Caco-2 (cell line): ENCODE measurements around the gene AKAP7. TPM values are rescaled to one million over a fixed set of nuclear protein-coding genes. Genes with fewer than 3 reads are reported as not detected.

Experiments used
- BruUV-seq: library from RNA; stranded (reverse); fragments of 400-500 nt; replicated peaks from 2 replicates; lab custom pipeline; 2021; lab: Mats Ljungman, UMichigan
- CTCF ChIA-PET: fragments of 300-600 bp; sonication (Branson Sonifier 250); formaldehyde crosslinking; loops from one replicate; lab custom pipeline; 2022; ENCODE audit warnings: antibody characterized with exemption; lab: Charles Lee
- POLR2A ChIA-PET: fragments of 300-600 bp; sonication (Branson Sonifier 250); formaldehyde crosslinking; loops from one replicate; lab custom pipeline; 2022; ENCODE audit warnings: antibody characterized with exemption; lab: Charles Lee
- DNase-seq, 2 experiments: peaks; one replicate each; pipeline versions ENCODE4 v3.0.0 to v3.0.0-alpha.2; 2020 to 2022
- H3K27me3 ChIP-seq: replicated peaks from 2 replicates; pipeline ENCODE4 v1.6.0; 2011; ENCODE audit warnings: low read length; ENCODE audit not compliant: control insufficient read depth, insufficient read depth
- H3K36me3 ChIP-seq: 2 replicates; pipeline ENCODE4 v1.5.1; 2011; ENCODE audit warnings: low read length; ENCODE audit not compliant: control insufficient read depth, insufficient read depth
- H3K4me1 ChIP-seq: fragments of 250-450 bp; sonication (Bioruptor Pico); 2 replicates; pipeline ENCODE4 v1.5.1; 2020; ENCODE audit warnings: mild to moderate bottlenecking
- H3K4me3 ChIP-seq: 2 replicates; pipeline ENCODE4 v1.5.1; 2011; ENCODE audit warnings: low read depth, mild to moderate bottlenecking, control low read depth, low read length
- H3K9me3 ChIP-seq: fragments of 250-450 bp; sonication (Bioruptor Pico); 2 replicates; pipeline ENCODE4 v1.5.1; 2020; ENCODE audit warnings: mild to moderate bottlenecking, moderate library complexity
- H3K27ac Mint-ChIP-seq: one replicate; pipeline ENCODE4 v1.8.0; 2022; ENCODE audit warnings: mixed read lengths; ENCODE audit not compliant: unreplicated experiment
- H3K27me3 Mint-ChIP-seq: one replicate; pipeline ENCODE4 v1.8.0; 2022; ENCODE audit warnings: mixed read lengths; ENCODE audit not compliant: insufficient read depth, unreplicated experiment
- H3K36me3 Mint-ChIP-seq: one replicate; pipeline ENCODE4 v1.8.0; 2022; ENCODE audit warnings: mild to moderate bottlenecking, mixed read lengths; ENCODE audit not compliant: insufficient read depth, unreplicated experiment
- H3K4me1 Mint-ChIP-seq: one replicate; pipeline ENCODE4 v1.8.0; 2022; ENCODE audit warnings: low read depth, mixed read lengths; ENCODE audit not compliant: unreplicated experiment
- H3K4me3 Mint-ChIP-seq: one replicate; pipeline ENCODE4 v1.8.0; 2022; ENCODE audit warnings: mild to moderate bottlenecking, moderate library complexity, mixed read lengths; ENCODE audit not compliant: unreplicated experiment
- H3K9me3 Mint-ChIP-seq: one replicate; pipeline ENCODE4 v1.8.0; 2022; ENCODE audit warnings: mixed read lengths; ENCODE audit not compliant: unreplicated experiment
- CTCF ChIP-seq, 2 experiments: fragments of 200-600 bp in 1 of 2; IDR thresholded peaks; 1 replicate in 1 of 2; 2 replicates in 1 of 2; pipeline versions ENCODE4 v1.5.1 to v1.8.0; 2011 to 2022; ENCODE audit warnings: antibody characterized with exemption in 1 of 2, control low read depth in 1 of 2, inconsistent platforms in 1 of 2, low read depth in 1 of 2, low read length in 1 of 2, mild to moderate bottlenecking in 1 of 2, moderate library complexity in 1 of 2; ENCODE audit not compliant: insufficient read depth in 1 of 2, severe bottlenecking in 1 of 2, unreplicated experiment in 1 of 2
- intact Hi-C: fragments of 100-400 bp; cut with micrococcal nuclease; formaldehyde crosslinking; loops from one replicate; pipeline ENCODE4 v1.10.0; 2022; ENCODE audit not compliant: unreplicated experiment
- total RNA-seq: library from RNA; stranded (reverse); gene quantifications from 2 replicates; pipeline ENCODE4 v1.2.3, GENCODE V29; 2022

Gene AKAP7
- total RNA-seq, 1 experiment from 2014 or later = 5.6 TPM

- no TSS peak for BruUV-seq
- H3K4me3 ChIP-seq = no peak overlapping the region
- Mint-ChIP-seq H3K4me1 (peaks cover 13% of the 10 kb centered on the region), H3K9me3 (no peaks in the 10 kb centered on the region), H3K27me3 (no peaks in the 10 kb centered on the region), H3K27ac (no peak overlapping the region), H3K36me3 (peaks cover 5% of the 10 kb centered on the region), H3K4me3 (no peak overlapping the region)
- intact Hi-C loops = loop anchor here (1.0 kb wide), 1 partner anchor 351 kb away; no protein-coding TSS in a partner anchor
- no peaks in the 10 kb centered on the region for H3K9me3 ChIP-seq
- no peaks in the 10 kb centered on the region for H3K36me3 ChIP-seq
- DNase-seq = no peak
- ChIA-PET POLR2A (no interaction called here), CTCF (interaction anchor here (0.7 to 1.9 kb wide), 3 partner anchors 336 to 445 kb away, joined by 3 to 7 read pairs (median 3); partner anchors contain the start of gene MED23)
- H3K27me3 ChIP-seq = no peaks in the 10 kb centered on the region
- H3K4me1 ChIP-seq = no peaks in the 10 kb centered on the region
- no peak for TF ChIP-seq CTCF (IDR thresholded peaks at IDR 0.05; ENCODE audit: insufficient read depth in 1 of 2, low read depth in 1 of 2, low read length in 1 of 2, severe bottlenecking in 1 of 2, unreplicated experiment in 1 of 2)
Observed at GRCh38 chr6:131183427-131184095, 48.3 kb downstream of the AKAP7 start.

- no peak overlapping the region for H3K27ac Mint-ChIP-seq
- no peaks in the 10 kb centered on the region for H3K4me1 Mint-ChIP-seq
- no peak for DNase-seq
- no peaks in the 10 kb centered on the region for H3K36me3 Mint-ChIP-seq
- H3K4me3 Mint-ChIP-seq = no peak overlapping the region
- H3K9me3 Mint-ChIP-seq = peaks cover 28% of the 10 kb centered on the region
- H3K4me3 ChIP-seq = no peak overlapping the region
- CTCF ChIA-PET = no interaction called here
- POLR2A ChIA-PET = no interaction called here
- H3K4me1 ChIP-seq = no peaks in the 10 kb centered on the region
- H3K27me3 Mint-ChIP-seq = no peaks in the 10 kb centered on the region
- H3K36me3 ChIP-seq = no peaks in the 10 kb centered on the region
- no peaks in the 10 kb centered on the region for H3K27me3 ChIP-seq
- H3K9me3 ChIP-seq = no peaks in the 10 kb centered on the region; the same call in 1 of the 2 replicates
- intact Hi-C loops = loop anchor here (10.0 kb wide), 1 partner anchor 193 kb away; no protein-coding TSS in a partner anchor
- no TSS peak for BruUV-seq
- TF ChIP-seq CTCF (IDR thresholded peaks at IDR 0.05; ENCODE audit: insufficient read depth in 1 of 2, low read depth in 1 of 2, low read length in 1 of 2, severe bottlenecking in 1 of 2, unreplicated experiment in 1 of 2) = no peak
Observed at GRCh38 chr6:131191590-131191989, 56.3 kb downstream of the AKAP7 start.

GRCh38 chr6:131197716-131198115 lies 62.4 kb downstream of the AKAP7 start:
- H3K4me3 ChIP-seq = no peak overlapping the region
- Mint-ChIP-seq H3K27ac (no peak overlapping the region), H3K4me3 (no peak overlapping the region), H3K27me3 (no peaks in the 10 kb centered on the region), H3K4me1 (no peaks in the 10 kb centered on the region), H3K36me3 (no peaks in the 10 kb centered on the region), H3K9me3 (peaks cover 20% of the 10 kb centered on the region)
- CTCF ChIA-PET = no interaction called here
- TF ChIP-seq CTCF (IDR thresholded peaks at IDR 0.05; ENCODE audit: insufficient read depth in 1 of 2, low read depth in 1 of 2, low read length in 1 of 2, severe bottlenecking in 1 of 2, unreplicated experiment in 1 of 2) = no peak
- no peaks in the 10 kb centered on the region for H3K4me1 ChIP-seq
- POLR2A ChIA-PET = no interaction called here
- DNase-seq = no peak
- intact Hi-C loops = loop anchor here (10.0 kb wide), 1 partner anchor 187 kb away; no protein-coding TSS in a partner anchor
- H3K36me3 ChIP-seq = no peaks in the 10 kb centered on the region
- H3K9me3 ChIP-seq = no peaks in the 10 kb centered on the region; the same call in 1 of the 2 replicates
- no peaks in the 10 kb centered on the region for H3K27me3 ChIP-seq
- no TSS peak for BruUV-seq
